IPS-18c (cell line): ENCODE measurements around the gene CCDC183.
"Not testable (repeated sequence)": the region's sequence is repeated elsewhere in the genome, so short reads cannot be mapped to it uniquely, and the experiment has no call there.

Experiments
- H3K4me3 ChIP-seq: 2 replicates; pipeline ENCODE4 v1.7.0; 2013; ENCODE audit warnings: low read depth, mild to moderate bottlenecking, low read length, moderate library complexity; ENCODE audit not compliant: insufficient read depth
- H3K9me3 ChIP-seq: one replicate; pipeline ENCODE4 v1.6.1; 2013; ENCODE audit warnings: mild to moderate bottlenecking, low read length, moderate library complexity; ENCODE audit not compliant: control insufficient read depth, insufficient read depth

CCDC183 gene

DNA sequence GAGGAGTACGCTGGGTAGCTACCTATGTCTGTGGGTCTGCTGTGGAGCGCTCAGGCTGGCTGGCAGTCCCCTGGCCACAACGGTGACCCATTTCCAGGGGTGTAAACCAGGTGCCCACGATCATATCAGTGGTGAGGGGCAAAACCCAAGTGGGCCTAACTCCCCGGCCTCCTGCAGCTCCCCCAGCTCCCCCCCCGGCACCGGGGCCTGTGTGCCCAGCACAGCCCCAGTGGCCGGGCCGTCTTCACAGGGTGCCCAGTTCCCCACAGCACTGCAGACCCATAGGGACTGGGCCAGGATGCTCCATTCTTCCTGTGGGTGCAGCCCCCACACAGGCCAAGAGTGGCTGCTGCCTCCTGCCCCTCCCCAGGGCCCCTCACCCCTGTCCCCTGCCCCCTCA is 37.1 kb upstream of the CCDC183 start:
- Histone ChIP-seq H3K4me3 (no peak overlapping the region), H3K9me3 (peaks cover 2% of the 10 kb centered on the region)

DNA sequence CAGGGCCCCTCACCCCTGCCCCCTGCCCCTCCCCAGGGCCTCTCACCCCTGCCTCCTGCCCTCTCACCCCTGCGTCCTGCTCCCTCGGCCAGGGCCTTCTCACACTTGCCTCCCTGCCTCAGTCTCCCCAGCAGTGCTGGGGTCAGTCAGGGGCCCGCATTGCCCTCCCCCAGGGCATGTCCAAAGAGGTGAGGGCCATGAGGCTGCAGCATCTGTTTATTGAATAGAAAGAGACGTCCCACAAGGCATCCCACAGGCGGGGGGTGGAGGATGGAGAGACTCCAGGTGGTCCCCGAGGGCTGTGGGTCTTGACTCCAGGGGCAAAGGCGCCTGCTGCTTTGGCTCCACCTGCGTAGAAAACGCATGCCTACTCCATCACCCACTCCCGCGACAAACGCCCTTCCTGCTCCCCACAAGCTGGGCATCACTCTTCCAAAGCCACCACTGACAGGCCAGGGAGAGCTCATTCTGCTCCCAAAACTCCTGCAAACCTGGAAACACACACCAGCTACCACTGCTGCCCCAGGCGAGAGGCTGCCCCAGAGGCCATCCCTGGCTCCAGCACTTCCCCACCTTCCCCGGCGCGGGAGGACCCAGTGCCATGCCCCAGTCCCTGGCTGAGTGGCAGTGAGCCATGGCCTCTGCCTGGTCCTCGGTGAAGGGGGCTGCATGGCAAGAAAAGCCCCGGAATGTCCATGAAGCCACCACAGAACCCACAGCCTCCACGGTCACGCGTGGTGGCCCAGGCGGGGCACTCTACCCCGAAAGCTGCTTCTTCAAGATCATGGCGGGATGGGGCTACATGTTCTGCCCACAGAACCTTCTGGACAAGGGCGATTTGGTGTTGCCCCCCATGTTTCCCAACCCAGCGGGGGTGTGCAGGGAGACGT is 36.5 kb upstream of the CCDC183 start:
- Histone ChIP-seq H3K9me3 (peaks cover 2% of the 10 kb centered on the region), H3K4me3 (no peak overlapping the region)

- Histone ChIP-seq H3K4me3 (no peak overlapping the region), H3K9me3 (peaks cover 2% of the 10 kb centered on the region)
Observed at GRCh38 chr9:136760424-136760823, 35.7 kb upstream of the CCDC183 start.

DNA sequence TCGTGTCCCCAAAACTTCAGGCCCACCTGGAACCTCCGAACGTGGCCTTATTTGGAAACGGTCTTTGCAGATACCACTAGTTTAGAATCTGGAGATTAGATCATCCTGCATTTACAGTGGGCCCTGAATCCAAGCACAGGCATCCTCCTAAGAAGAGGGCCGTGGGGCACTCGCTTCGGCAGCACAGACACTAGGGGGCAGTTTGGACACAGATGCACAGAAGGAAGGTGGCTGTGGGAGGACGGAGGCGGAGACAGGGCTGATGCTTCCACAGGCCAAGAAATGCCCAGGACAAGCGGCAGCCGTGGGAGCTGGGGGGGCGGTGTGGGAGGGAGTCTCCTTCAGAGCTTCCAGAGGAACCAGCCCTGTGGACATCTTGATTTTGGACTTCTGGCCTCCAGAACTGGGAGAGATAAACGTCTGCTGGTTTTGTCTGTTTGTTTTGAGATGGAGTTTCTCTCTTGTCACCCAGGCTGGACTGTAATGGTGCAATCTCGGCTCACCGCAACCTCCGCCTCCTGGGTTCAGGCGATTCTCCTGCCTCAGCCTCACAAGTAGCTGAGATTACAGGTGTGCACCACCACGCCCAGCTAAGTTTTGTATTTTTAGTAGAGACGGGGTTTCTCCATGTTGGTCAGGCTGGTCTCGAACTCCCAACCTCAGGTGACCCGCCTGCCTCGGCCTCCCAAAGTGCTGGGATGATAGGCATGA is 35.1 kb upstream of the CCDC183 start:
- H3K9me3 ChIP-seq, H3K4me3 ChIP-seq: not testable (repeated sequence)

GRCh38 chr9:136761545-136761981 is 34.6 kb upstream of the CCDC183 start:
- H3K4me3 ChIP-seq: no peak overlapping the region
- H3K9me3 ChIP-seq: peaks cover 2% of the 10 kb centered on the region

DNA sequence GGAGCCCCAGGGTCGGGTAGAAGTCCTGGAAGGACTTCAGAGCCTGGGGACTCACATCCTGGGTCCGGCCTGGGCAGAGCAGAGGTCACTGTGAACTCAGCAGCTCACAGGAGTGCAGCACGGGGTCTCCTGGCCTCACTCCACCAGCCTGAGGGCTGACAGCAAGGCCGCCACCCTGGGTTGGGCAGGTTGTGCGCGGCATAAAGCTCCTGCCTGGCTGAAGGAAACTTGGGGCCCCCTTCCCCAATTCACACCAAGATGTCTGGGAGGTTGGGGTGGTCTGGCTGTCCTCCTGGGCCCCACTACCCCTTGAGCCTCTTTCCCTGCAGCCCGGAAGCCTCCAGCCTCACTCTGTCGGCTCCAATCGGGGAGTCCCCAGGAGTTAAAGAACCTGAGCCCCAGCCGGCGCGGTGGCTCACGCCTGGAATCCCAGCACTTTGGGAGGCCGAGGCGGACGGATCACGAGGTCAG is 33.9 kb upstream of the CCDC183 start:
- Histone ChIP-seq H3K9me3 (peaks cover 2% of the 10 kb centered on the region), H3K4me3 (no peak overlapping the region)

DNA sequence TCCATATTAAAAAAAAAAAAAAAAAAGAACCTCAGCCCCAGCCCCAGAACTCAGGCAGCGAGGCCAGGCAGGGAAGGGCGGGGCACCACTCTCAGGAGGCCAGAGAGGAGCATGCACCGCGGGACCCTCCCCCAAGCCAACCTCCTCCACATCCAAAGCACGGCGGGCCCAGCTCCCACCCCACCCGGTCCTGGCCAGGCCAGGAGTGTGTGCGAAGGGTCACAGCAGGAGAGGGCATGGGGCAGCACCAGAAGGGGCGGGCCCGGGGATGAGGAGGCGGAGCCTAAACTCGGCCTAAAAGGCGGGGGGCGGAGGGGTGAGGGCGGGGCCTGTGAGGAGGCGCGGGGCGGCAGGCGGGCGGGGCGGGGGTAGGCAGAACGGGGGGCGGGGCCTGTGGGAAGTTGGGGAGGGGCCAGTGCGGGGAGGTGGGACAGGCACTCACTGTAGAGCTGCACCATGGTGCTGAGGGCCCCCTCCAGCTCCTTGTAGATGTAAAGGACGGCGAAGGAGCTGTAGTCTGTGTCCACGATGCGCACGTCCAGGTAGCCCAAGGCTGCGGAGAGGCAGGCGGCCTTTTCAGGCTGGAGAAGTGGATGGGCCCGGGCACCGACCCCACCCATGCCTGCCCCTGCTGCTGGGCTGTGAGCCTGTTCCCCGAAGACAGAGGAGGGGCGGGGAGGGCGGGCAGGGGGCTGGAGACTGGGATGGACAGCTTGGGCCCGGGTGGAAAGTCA is 33.1 kb upstream of the CCDC183 start:
- H3K4me3 ChIP-seq: peak overlapping the region; percentile 28

DNA sequence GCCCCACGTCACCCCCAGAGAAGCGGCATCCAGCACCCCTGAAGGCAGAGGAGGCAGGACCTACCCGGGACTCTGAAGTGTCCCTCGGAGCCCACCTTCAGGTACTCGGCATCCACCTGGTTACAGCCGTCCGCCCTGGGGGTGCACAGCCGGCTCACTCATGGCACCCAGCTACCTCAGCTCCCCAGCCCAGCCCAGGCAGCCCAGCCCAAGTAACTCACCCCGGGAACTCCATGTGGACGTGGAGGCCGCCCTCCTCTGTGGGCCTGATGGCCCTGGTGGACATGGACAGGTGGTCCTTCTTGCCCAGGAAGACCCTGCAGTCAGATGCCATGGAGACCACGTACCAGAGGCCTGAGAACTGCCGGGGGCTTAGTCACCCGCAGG is 32.5 kb upstream of the CCDC183 start:
- Histone ChIP-seq H3K4me3 (0 out of 2 replicates have a peak overlapping the region, but pooled peaks have one; percentile 28), H3K9me3 (peaks cover 2% of the 10 kb centered on the region)

More for the DNA sequence above, 33.1 kb upstream of the CCDC183 start:
- peaks cover 2% of the 10 kb centered on the region for H3K9me3 ChIP-seq

- Histone ChIP-seq H3K9me3 (peaks cover 2% of the 10 kb centered on the region), H3K4me3 (peak within 1 kb of the TSS; percentile 28)
Observed at GRCh38 chr9:136764301-136764891, 31.7 kb upstream of the CCDC183 start, which contains the start of gene LCN15. TSS of gene LCN15 (minus strand) at chr9:136764518. CDS start at chr9:136764488, 30 bp downstream.

DNA sequence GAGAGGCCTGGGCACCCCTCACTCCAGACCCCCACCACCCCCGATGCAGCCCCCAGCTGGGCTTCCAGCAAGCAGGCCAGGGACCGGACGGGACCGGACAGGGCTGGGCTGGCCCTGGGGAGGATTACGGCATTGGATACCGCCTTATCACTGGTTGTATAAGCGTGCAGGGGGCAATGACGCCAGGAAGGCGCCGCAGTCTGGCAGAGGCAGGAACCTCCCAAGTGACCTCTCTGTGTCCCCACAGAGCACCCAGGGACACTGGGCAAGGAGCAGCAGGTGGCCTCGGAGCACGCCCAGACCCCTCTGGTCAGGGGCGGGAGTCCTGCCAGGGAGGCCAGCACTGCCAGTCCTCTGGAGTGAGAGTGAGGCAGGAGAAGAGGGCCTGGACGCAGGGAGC is 31.1 kb upstream of the CCDC183 start:
- H3K9me3 ChIP-seq: peaks cover 2% of the 10 kb centered on the region
- H3K4me3 ChIP-seq: no peak overlapping the region

- not testable (repeated sequence) for H3K9me3 ChIP-seq, H3K4me3 ChIP-seq
Observed at GRCh38 chr9:136765745-136766409, 30.3 kb upstream of the CCDC183 start.

GRCh38 chr9:136766410-136767120 is 29.6 kb upstream of the CCDC183 start:
- not testable (repeated sequence) for H3K9me3 ChIP-seq, H3K4me3 ChIP-seq

DNA sequence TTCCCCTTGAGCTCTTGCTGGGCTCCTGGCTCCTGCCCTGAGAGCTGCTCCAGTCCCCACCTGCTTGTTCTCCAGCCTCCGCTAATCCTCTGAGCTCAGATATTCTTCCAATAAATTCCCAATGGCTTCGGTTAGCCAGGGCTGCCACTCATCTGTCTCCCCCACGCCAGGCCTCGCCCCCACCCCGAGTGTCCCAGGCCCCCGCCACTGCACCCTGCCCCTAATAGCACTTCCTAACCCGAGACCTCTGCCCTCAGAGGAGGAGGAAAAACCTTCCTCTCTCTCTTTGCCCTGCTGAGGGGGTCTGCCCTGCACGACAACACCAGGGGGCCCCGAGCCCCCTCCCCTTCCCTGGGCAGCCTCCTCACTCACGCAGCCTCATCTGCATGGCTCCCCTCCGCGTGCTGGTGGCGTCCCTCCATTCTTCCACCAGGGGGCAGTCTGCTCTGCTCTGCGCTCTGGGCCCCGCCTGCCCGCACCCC is 26.4 kb upstream of the CCDC183 start:
- H3K9me3 ChIP-seq: no peaks in the 10 kb centered on the region
- no peak overlapping the region; the same call in 1 of the 2 replicates for H3K4me3 ChIP-seq

DNA sequence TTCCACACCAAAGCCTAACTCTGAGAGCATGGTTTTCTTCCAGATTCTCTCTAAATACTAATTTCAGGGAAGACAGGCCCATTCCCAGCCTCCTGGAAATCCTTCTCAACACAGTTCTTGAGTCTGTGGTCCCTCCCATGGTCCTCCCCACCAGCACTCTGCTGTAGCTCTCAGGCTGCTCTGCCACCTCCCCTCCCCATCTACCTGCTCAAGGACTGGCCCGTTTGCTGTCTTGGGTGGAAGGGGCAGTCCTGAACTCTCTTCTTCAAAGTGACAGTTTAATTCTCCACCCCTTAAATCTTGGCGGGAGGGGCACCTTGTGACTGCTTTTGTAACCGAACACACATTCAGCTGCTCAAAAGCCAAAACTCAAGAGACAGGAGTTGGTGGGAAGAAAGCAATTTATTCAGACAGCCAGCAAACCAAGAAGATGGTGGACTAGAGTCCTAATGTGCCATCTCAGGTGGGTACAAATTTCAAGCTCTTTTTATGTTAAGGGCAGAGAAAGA is 24.2 kb upstream of the CCDC183 start:
- H3K4me3 ChIP-seq: no peak overlapping the region
- H3K9me3 ChIP-seq: no peaks in the 10 kb centered on the region

DNA sequence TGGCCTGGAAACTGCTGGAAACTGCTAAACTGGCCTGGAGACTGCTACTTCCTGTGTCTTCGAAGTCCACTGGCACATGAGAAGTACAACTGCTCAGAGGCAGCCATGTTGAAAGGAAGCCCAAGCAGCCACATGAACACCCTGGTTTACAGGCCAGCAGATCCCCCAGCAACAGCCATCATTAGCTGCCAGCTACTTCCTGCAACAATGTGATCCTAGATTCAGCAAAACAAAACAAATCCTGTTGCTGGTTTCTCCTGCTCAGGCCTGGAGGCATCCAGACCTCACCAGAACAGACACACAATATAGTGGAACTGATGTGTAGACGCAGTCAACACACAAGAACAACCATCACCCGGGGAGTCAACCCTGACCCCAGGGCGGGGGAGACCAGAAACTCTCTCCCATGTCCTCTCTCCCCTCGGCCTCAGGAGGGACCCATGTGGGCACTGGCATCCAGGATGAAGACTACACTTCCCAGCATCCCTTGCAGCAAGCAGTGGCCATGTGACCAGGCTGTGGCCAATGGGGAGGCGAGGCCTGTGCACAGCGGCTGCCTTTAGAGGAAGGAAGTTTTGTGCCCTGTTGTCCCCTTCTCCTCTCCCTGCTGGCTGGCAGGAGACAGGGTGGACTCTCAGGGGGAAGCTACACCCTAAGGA is 22.6 kb upstream of the CCDC183 start:
- H3K4me3 ChIP-seq: no peak overlapping the region
- H3K9me3 ChIP-seq: no peaks in the 10 kb centered on the region
